Measurements from ENCODE around the gene CLDN6. TPM values are rescaled to one million over a fixed set of nuclear protein-coding genes. Genes with fewer than 3 reads are reported as not detected.

CLDN6 gene
- total RNA-seq, 1 experiment from 2014 or later, result 528 TPM

DNA sequence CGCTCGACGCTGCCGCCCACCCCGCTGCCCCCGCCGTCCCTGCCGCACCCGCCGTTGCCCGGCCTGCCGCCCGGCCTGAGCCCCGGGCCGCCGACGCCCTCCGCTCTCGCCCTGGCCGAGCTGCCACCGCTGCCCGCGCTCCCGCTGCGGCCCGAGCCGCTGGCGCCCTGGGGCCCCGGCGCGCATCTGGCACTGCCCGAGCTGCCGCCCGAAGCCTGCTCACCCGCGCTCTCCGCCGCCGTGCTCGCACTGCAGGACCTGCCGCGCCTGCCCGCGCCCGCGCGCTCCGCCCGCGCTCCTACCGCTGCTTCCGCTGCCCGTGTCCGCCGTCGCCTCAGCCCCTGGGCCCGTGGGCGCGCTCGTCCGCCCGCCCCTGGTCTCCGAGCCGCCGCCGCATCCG, 13.7 kb downstream of the CLDN6 start:
- peak overlapping the region; percentile 12 for H3K4me3 ChIP-seq (ENCODE audit: insufficient read depth, low read depth, low read length)
- no peaks in the 10 kb centered on the region; the same call in 1 of the 2 replicates for H3K36me3 ChIP-seq (replicated peaks; ENCODE audit: control insufficient read depth, insufficient read depth, low read length)
- no peaks in the 10 kb centered on the region for H3K27me3 ChIP-seq (ENCODE audit: control insufficient read depth, insufficient read depth, low read length)
- peak; percentile 68 for DNase-seq

DNA sequence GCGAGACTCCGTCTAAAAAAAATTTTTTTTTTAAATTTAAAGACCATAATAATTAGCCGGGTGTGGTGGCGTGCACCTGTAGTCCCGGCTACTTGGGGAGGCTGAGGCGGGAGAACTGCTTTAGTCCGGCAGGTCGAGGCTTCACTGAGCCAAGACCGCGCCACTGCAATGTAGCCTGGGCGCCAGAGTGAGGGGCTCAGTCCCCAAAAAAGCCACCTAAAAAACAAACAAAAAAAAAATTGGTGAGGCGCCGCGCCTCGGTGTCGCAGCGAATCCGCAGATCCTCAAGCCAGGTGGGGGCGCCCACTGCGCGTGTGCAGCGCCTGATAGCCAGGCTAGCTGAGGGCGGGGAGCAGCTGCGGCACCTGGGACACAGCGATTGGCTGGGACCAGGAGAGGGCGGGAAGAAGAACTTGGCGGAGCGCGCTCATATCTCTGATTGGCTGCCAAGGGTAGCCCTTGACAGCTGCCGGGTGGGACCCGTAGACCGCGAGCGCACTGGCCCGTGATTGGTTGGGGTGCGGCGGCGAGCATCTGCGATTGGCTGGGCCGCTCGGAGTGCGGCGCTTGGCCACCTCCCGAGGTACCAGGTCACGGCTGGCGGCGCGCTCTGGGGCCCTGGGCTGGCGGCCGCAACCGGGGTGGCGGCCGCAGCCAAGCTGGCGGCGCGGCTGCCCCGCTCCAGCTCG, 14.3 kb downstream of the CLDN6 start:
- DNase-seq, result peak; percentile 99
- Histone ChIP-seq H3K4me3 (ENCODE audit: insufficient read depth, low read depth, low read length) (no peak overlapping the region; the same call in 1 of the 2 replicates), H3K27me3 (ENCODE audit: control insufficient read depth, insufficient read depth, low read length) (no peaks in the 10 kb centered on the region), H3K36me3 (replicated peaks; ENCODE audit: control insufficient read depth, insufficient read depth, low read length) (no peaks in the 10 kb centered on the region; the same call in 1 of the 2 replicates)

DNA sequence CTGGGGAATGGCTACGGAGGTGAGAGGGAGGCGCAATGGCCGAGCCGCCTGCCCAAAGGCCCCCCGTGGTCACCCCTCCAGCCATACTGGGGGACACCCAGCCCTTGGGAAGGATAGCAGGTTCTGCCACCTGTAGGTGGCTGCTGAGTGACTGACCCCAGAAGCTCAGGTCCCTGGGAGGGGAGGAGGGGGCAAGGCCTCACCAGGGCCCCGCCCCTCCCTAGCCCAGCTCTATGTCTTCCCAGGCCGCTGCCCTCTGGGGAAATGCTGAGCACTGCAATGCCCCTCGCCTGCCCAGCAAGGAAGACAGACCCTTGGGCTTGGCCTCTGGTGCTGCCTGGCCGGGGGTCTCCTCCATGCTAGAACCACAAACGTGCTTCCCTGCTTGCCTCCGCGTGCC, 16.7 kb downstream of the CLDN6 start:
- Histone ChIP-seq H3K27me3 (ENCODE audit: control insufficient read depth, insufficient read depth, low read length) (no peaks in the 10 kb centered on the region), H3K4me3 (ENCODE audit: insufficient read depth, low read depth, low read length) (no peak overlapping the region), H3K36me3 (replicated peaks; ENCODE audit: control insufficient read depth, insufficient read depth, low read length) (no peaks in the 10 kb centered on the region)
- DNase-seq, result peak; percentile 87

DNA sequence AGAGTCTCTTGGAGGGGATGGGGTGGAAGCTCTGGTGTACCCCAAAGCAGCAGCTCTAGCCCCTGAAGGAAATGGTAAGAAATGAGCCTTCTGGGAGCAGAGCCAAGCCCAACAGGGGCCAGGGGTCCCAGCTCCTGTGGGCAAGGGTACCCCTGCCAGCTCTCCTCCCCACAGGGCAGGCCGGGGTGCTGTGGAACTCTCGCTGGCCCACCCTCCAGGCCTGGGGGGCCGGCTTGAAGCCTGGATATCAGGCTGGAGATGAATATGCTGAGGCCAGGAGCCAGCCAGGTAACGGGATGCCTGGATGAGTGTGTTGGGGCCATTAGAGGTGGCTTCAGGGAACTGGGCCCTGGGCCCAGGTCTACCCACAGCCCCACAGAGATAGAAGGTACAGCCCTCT, 17.4 kb downstream of the CLDN6 start:
- Histone ChIP-seq H3K27me3 (ENCODE audit: control insufficient read depth, insufficient read depth, low read length) (no peaks in the 10 kb centered on the region), H3K4me3 (ENCODE audit: insufficient read depth, low read depth, low read length) (no peak overlapping the region), H3K36me3 (replicated peaks; ENCODE audit: control insufficient read depth, insufficient read depth, low read length) (no peaks in the 10 kb centered on the region)
- DNase-seq, result no peak

DNA sequence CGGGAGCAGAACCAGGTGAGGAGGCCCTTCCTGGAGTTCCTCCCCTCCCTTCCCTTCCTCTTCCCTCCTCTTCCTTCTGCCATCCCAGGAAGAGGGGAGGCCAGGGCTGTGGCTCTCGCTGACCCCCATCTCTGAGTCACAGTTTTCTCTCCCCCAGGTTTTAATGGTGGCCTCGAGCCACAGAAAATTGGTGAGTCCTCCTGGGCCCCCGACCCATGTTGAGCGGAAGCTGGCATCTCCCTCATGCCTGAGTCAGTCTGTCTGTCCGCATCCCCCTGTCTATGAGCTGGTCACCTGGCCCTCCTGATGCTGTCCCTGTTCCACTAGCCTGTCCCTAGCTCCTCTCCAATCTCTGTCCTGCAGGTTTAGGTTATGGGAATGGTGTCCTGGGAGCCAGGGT, 18.1 kb downstream of the CLDN6 start:
- Histone ChIP-seq H3K4me3 (ENCODE audit: insufficient read depth, low read depth, low read length) (no peak overlapping the region), H3K27me3 (ENCODE audit: control insufficient read depth, insufficient read depth, low read length) (no peaks in the 10 kb centered on the region), H3K36me3 (replicated peaks; ENCODE audit: control insufficient read depth, insufficient read depth, low read length) (no peaks in the 10 kb centered on the region)
- DNase-seq, result no peak

DNA sequence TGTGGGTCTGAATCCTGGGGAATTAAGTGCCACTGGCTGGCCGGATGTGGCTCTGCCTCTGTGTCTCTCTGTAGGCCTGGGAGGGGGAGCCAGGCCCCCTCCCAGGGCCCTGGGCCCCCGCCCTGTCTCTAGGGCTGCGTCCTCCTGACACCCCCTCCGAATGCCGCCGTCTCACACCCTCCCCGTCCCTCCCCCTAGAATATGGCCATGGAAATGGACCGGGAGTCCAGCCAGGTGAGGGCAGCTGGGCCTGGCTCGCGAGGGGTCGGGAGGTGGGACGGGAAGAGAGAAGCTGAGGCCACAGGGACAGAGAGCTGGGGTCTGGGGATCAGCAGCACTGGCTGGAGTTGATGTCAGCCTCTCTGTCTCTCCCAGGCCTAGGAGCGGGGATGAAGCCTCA, 21.7 kb downstream of the CLDN6 start:
- Histone ChIP-seq H3K27me3 (ENCODE audit: control insufficient read depth, insufficient read depth, low read length) (no peaks in the 10 kb centered on the region), H3K36me3 (replicated peaks; ENCODE audit: control insufficient read depth, insufficient read depth, low read length) (no peaks in the 10 kb centered on the region)

DNA sequence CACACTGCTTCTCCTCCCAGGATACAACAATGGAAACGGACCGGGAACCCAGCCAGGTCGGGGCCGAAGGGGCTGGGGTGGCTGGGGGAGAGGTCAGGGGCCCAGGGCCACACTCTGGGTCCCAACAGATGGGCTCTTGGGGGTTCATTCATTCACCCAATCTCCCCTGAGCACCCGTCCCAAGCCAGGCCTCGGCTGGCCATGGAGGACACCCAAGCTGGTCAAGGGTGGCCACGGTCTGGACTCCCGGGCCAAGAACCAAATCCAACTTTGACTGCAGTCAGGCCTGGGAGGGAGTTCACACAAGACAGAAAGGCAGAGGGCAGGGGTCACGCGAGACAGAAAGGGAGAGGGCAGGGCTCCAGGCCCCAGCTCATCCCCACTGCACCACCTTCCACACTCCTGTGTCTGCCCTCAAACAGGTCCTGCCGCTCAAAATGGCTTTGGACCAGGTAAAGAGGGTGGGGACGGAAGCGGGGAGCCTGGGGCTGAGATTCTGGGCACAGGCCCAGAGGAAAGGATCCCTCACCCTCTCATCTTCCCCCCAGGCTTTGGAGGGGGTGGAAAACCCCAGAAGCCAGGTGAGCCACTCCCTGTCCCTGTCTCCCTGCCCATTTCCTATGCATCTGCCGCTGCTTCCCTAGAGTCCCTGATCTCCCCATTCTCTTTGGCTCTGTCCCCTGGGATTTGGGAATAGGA, 25.5 kb downstream of the CLDN6 start:
- no peak for DNase-seq

More for the DNA sequence above, 21.7 kb downstream of the CLDN6 start:
- DNase-seq, result no peak
- no peak overlapping the region for H3K4me3 ChIP-seq (ENCODE audit: insufficient read depth, low read depth, low read length)

DNA sequence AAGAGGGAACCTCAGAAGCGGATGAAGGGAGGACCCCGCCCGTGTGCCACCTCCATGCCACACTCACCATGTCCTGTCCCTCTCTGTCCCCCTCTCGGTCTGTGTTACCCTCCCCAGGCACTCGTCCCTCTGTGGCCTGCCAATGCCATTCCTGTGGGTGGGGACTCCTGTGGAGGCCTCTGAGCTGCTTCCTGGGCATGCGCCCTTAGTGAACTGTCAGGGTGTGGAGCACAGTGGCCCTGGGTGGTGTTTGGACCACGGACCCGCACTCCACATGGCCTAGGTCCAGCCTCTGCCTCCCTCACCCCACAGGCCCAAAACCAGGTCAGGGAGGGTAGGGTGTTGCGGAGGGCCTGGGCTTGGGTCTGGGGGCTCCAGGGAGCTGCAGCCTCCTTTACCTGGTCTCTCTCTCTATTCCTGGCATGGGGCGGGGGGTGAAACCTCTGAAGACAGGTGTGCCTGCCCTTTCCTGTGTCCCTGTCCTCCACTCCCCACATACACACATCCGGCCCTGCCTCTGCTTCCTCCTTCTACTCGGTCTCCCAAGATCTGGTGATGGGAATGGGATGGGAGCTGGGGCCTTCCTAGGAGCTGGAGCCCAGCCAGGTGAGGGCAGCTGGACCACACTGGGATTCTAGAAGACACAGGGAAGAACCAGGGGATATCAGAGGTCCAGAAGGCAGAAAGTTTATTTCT, 26.3 kb downstream of the CLDN6 start:
- Histone ChIP-seq H3K4me3 (ENCODE audit: insufficient read depth, low read depth, low read length) (no peak overlapping the region), H3K36me3 (replicated peaks; ENCODE audit: control insufficient read depth, insufficient read depth, low read length) (no peaks in the 10 kb centered on the region)
- DNase-seq, result no peak

More for the DNA sequence above, 25.5 kb downstream of the CLDN6 start:
- H3K36me3 ChIP-seq (replicated peaks; ENCODE audit: control insufficient read depth, insufficient read depth, low read length), result no peaks in the 10 kb centered on the region
- H3K27me3 ChIP-seq (ENCODE audit: control insufficient read depth, insufficient read depth, low read length), result no peaks in the 10 kb centered on the region; the same call in 1 of the 2 replicates
- no peak overlapping the region for H3K4me3 ChIP-seq (ENCODE audit: insufficient read depth, low read depth, low read length)

DNA sequence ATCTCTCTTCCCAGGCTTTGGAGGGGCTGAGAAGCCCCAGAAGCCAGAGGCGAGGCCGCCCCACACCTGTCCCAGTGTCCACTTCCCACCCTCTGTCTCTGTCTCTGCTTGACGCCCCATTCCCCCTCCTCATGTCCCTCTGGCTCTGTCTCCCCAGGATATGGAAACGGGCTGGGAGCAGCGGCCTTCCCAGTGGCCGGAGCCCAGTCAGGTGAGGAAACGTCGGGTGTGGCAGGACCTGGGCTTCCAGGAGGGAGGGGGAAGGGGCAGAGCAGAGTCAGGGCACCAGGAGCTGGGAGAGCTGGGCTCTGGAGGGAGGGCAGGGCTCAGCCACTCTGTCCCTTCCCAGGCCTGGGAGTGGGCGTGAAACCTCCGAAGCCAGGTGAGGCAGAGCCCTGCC, 27.1 kb downstream of the CLDN6 start:
- DNase-seq, result peak; percentile 76
- Histone ChIP-seq H3K27me3 (ENCODE audit: control insufficient read depth, insufficient read depth, low read length) (no peaks in the 10 kb centered on the region; the same call in 1 of the 2 replicates), H3K4me3 (ENCODE audit: insufficient read depth, low read depth, low read length) (no peak overlapping the region), H3K36me3 (replicated peaks; ENCODE audit: control insufficient read depth, insufficient read depth, low read length) (no peaks in the 10 kb centered on the region)

More for the DNA sequence above, 26.3 kb downstream of the CLDN6 start:
- H3K27me3 ChIP-seq (ENCODE audit: control insufficient read depth, insufficient read depth, low read length), result no peaks in the 10 kb centered on the region; the same call in 1 of the 2 replicates

DNA sequence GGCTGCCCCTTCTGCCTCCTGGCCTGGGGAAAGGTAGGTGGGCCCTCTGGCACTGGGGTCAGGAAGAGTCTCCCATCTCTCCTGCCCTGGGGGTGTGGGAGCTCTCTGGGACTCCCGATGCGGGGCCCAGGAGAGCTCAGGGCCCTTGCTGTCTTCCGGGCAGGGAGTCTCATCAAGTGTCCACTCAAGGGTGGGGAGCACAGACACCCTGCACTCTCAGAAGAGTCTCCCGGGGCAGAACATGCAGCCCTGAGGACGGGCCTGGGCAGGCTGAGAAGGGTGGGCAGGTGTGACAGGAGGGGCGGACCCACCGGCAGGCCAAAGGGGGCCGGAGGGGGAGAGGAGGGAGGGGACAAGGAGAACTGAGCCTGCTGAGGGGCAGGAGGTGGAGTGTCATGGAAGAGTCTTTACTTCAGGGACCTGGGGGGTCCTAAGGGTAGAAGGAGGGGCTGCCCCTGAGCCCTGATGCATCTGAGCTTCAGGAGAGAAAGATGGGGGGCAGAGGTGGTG, 29.3 kb downstream of the CLDN6 start:
- H3K27me3 ChIP-seq (ENCODE audit: control insufficient read depth, insufficient read depth, low read length), result no peaks in the 10 kb centered on the region; the same call in 1 of the 2 replicates
- peak; percentile 76 for DNase-seq
- H3K4me3 ChIP-seq (ENCODE audit: insufficient read depth, low read depth, low read length), result no peak overlapping the region
- no peaks in the 10 kb centered on the region for H3K36me3 ChIP-seq (replicated peaks; ENCODE audit: control insufficient read depth, insufficient read depth, low read length)

DNA sequence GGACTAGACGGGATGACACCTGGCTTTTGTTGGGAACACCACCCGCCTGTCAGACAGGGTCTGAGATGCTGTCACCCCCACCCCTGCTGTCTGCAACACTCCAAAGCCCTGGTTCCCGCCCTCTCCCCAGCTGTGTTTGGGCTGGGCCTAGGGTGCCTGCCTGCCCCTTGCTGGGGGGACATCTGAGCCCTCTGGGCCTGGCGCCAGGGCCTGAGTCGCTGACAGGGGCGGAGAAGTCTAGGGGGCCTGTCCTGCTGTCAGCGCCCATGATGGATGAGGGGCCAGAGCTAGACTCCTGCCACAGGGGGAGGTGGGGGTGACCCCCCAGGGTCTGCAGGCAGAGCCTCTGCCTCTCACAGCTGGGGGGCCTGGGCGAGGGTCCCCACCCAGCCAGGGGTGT, 30.1 kb downstream of the CLDN6 start:
- Histone ChIP-seq H3K36me3 (replicated peaks; ENCODE audit: control insufficient read depth, insufficient read depth, low read length) (no peaks in the 10 kb centered on the region), H3K4me3 (ENCODE audit: insufficient read depth, low read depth, low read length) (no peak overlapping the region), H3K27me3 (ENCODE audit: control insufficient read depth, insufficient read depth, low read length) (no peaks in the 10 kb centered on the region; the same call in 1 of the 2 replicates)
- DNase-seq, result no peak

DNA sequence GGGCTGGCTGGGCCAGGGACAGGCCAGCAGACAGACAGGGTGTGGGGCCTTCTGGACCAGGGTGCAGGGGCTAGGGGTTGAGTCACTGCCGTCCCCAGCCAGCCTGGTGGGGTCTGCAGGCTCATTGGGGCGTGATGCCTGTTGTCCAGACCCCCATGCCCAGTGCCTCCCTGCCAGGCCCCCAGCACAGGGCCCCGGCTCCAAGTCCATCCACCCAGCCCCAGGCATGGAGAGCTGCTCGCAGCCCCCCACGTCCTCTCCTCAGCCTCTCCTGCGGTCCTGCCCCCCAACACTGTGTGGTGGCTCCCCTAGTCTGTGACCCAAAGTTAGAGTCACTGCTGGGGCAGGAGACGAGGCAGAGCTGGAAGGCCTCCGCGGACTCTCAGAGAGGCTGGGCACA, 30.7 kb downstream of the CLDN6 start:
- no peak for DNase-seq
- Histone ChIP-seq H3K36me3 (replicated peaks; ENCODE audit: control insufficient read depth, insufficient read depth, low read length) (no peaks in the 10 kb centered on the region), H3K4me3 (ENCODE audit: insufficient read depth, low read depth, low read length) (no peak overlapping the region), H3K27me3 (ENCODE audit: control insufficient read depth, insufficient read depth, low read length) (no peaks in the 10 kb centered on the region; the same call in 1 of the 2 replicates)

DNA sequence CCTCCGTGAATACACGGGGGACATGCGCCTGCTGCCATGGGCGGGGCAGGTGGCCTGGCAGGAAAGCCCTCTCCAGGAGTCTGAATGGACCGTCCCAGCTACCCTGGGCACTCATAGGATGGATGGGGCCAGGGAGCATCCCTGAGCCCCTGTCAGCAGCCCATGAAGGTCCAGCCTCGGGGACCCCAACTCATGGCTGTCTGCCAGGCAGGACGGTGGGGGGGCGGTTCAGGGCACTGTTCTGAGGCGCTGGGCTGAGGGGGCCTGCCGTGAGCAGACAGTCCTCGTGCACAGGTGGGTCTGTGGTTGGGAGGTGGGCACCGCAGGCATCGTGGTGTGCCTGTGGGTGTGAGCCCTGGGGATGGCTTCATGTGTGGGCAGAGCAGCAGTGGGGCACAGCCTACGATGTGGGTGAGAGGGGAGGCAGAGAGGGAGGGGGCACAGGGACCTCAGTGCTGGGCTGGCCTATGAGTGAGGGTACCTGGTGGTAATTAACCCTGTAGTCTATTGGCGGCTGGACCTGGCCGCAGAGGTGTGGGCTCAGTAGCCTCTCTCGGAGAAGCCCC, 31.3 kb downstream of the CLDN6 start:
- Histone ChIP-seq H3K27me3 (ENCODE audit: control insufficient read depth, insufficient read depth, low read length) (no peaks in the 10 kb centered on the region; the same call in 1 of the 2 replicates), H3K36me3 (replicated peaks; ENCODE audit: control insufficient read depth, insufficient read depth, low read length) (no peaks in the 10 kb centered on the region), H3K4me3 (ENCODE audit: insufficient read depth, low read depth, low read length) (no peak overlapping the region)
- no peak for DNase-seq

DNA sequence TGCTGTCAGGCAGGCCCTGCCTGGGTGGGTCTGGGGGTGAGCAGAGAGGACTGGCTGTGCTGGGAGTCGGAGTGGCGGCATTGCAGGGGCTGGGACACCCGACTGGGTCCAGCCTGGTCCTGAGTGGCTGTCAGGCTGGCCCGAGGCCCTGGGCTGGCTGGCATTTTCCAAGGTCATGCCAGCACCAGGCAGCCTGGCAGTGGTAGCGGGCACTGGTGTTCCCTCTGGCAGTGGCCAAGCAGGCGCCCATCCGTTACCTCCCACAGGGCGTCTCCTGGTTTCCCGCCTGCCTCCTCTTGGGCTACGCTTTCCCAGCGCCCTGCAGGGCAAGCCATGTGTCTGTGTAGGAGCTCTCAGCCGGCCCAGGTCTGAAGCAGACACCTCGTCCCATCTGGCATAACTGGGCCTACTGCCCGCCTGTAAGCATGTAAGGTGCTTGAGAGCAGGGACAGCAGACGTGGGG, 32.1 kb downstream of the CLDN6 start:
- Histone ChIP-seq H3K4me3 (ENCODE audit: insufficient read depth, low read depth, low read length) (no peak overlapping the region), H3K36me3 (replicated peaks; ENCODE audit: control insufficient read depth, insufficient read depth, low read length) (no peaks in the 10 kb centered on the region), H3K27me3 (ENCODE audit: control insufficient read depth, insufficient read depth, low read length) (no peaks in the 10 kb centered on the region; the same call in 1 of the 2 replicates)
- no peak for DNase-seq
